Uterus (tissue), 2 donors: ENCODE measurements around the gene NDUFS7.

Experiments
- CTCF ChIP-seq, 4 experiments: fragments of 200-600 bp in 2 of 4; fragments of 450-650 bp in 2 of 4; sonication (generic) in 2 of 4; IDR thresholded peaks; one replicate each; pipeline ENCODE4 v1.5.1; 2016 to 2019; ENCODE audit warnings: antibody characterized with exemption in 4 of 4, mild to moderate bottlenecking in 2 of 4, moderate library complexity in 1 of 4
- POLR2A ChIP-seq, 2 donors: fragments of 450-650 bp; IDR thresholded peaks; one replicate each; pipeline ENCODE4 v1.6.1; 2016; ENCODE audit warnings: antibody characterized with exemption in 2 of 2, mild to moderate bottlenecking in 1 of 2, moderate library complexity in 1 of 2

GRCh38 chr19:1440418-1440801 lies 56.7 kb downstream of the NDUFS7 start:
- TF ChIP-seq CTCF (IDR thresholded peaks at IDR 0.05) (no peak), POLR2A (IDR thresholded peaks at IDR 0.05) (no peak)
